ENCODE measurements around the gene SHTN1.

Gene SHTN1

GRCh38 chr10:116970050-116970449, 34.9 kb downstream of the SHTN1 start:
- Histone ChIP-seq H3K9me3 (ENCODE audit: control insufficient read depth, insufficient read depth, low read length) (no peaks in the 10 kb centered on the region), H3K9ac (ENCODE audit: low read depth, low read length) (no peak overlapping the region), H3K4me1 (ENCODE audit: insufficient read depth, low read length) (peaks cover 14% of the 10 kb centered on the region; the same call in 1 of the 2 replicates), H3K36me3 (ENCODE audit: insufficient read depth, low read length) (no peaks in the 10 kb centered on the region; the same call in 1 of the 2 replicates)

- Histone ChIP-seq H3K9ac (ENCODE audit: low read depth, low read length) (no peak overlapping the region), H3K9me3 (ENCODE audit: control insufficient read depth, insufficient read depth, low read length) (no peaks in the 10 kb centered on the region), H3K36me3 (ENCODE audit: insufficient read depth, low read length) (no peaks in the 10 kb centered on the region; the same call in 1 of the 2 replicates), H3K4me1 (ENCODE audit: insufficient read depth, low read length) (no peaks in the 10 kb centered on the region)
These were observed 36.7 kb downstream of the SHTN1 start for GRCh38 chr10:116968331-116968730.

GRCh38 chr10:116961406-116962251, 43.4 kb downstream of the SHTN1 start:
- H3K9me3 ChIP-seq (ENCODE audit: control insufficient read depth, insufficient read depth, low read length): no peaks in the 10 kb centered on the region
- no peaks in the 10 kb centered on the region for H3K4me1 ChIP-seq (ENCODE audit: insufficient read depth, low read length)
- H3K9ac ChIP-seq (ENCODE audit: low read depth, low read length): no peak overlapping the region
- H3K36me3 ChIP-seq (ENCODE audit: insufficient read depth, low read length): no peaks in the 10 kb centered on the region

GRCh38 chr10:116960066-116960776, 44.8 kb downstream of the SHTN1 start:
- Histone ChIP-seq H3K4me1 (ENCODE audit: insufficient read depth, low read length) (no peaks in the 10 kb centered on the region), H3K36me3 (ENCODE audit: insufficient read depth, low read length) (no peaks in the 10 kb centered on the region), H3K9ac (ENCODE audit: low read depth, low read length) (no peak overlapping the region), H3K9me3 (ENCODE audit: control insufficient read depth, insufficient read depth, low read length) (no peaks in the 10 kb centered on the region)

- H3K9me3 ChIP-seq (ENCODE audit: control insufficient read depth, insufficient read depth, low read length): no peaks in the 10 kb centered on the region
- peaks cover 11% of the 10 kb centered on the region; the same call in 1 of the 2 replicates for H3K4me1 ChIP-seq (ENCODE audit: insufficient read depth, low read length)
- peaks cover 4% of the 10 kb centered on the region; the same call in 1 of the 2 replicates for H3K36me3 ChIP-seq (ENCODE audit: insufficient read depth, low read length)
- no peak overlapping the region for H3K9ac ChIP-seq (ENCODE audit: low read depth, low read length)
These were observed 52.3 kb downstream of the SHTN1 start for GRCh38 chr10:116952729-116953128.

- H3K9ac ChIP-seq (ENCODE audit: low read depth, low read length): no peak overlapping the region
- no peaks in the 10 kb centered on the region for H3K9me3 ChIP-seq (ENCODE audit: control insufficient read depth, insufficient read depth, low read length)
- H3K36me3 ChIP-seq (ENCODE audit: insufficient read depth, low read length): peaks cover 4% of the 10 kb centered on the region; the same call in 1 of the 2 replicates
- H3K4me1 ChIP-seq (ENCODE audit: insufficient read depth, low read length): peaks cover 20% of the 10 kb centered on the region
These were observed 56.5 kb downstream of the SHTN1 start for GRCh38 chr10:116948530-116948870.

GRCh38 chr10:116947841-116948529, 57.0 kb downstream of the SHTN1 start:
- H3K9me3 ChIP-seq (ENCODE audit: control insufficient read depth, insufficient read depth, low read length): no peaks in the 10 kb centered on the region
- peak overlapping the region; percentile 4; the same call in 1 of the 2 replicates for H3K9ac ChIP-seq (ENCODE audit: low read depth, low read length)
- H3K4me1 ChIP-seq (ENCODE audit: insufficient read depth, low read length): peaks cover 20% of the 10 kb centered on the region
- peaks cover 4% of the 10 kb centered on the region; the same call in 1 of the 2 replicates for H3K36me3 ChIP-seq (ENCODE audit: insufficient read depth, low read length)

- H3K9me3 ChIP-seq (ENCODE audit: control insufficient read depth, insufficient read depth, low read length): no peaks in the 10 kb centered on the region
- H3K4me1 ChIP-seq (ENCODE audit: insufficient read depth, low read length): peaks cover 20% of the 10 kb centered on the region
- no peaks in the 10 kb centered on the region for H3K36me3 ChIP-seq (ENCODE audit: insufficient read depth, low read length)
- no peak overlapping the region for H3K9ac ChIP-seq (ENCODE audit: low read depth, low read length)
These were observed 60.1 kb downstream of the SHTN1 start for GRCh38 chr10:116944911-116945310.

GRCh38 chr10:116931806-116932205, 73.2 kb downstream of the SHTN1 start:
- Histone ChIP-seq H3K4me1 (ENCODE audit: insufficient read depth, low read length) (no peaks in the 10 kb centered on the region), H3K36me3 (ENCODE audit: insufficient read depth, low read length) (peaks cover 3% of the 10 kb centered on the region), H3K9me3 (ENCODE audit: control insufficient read depth, insufficient read depth, low read length) (no peaks in the 10 kb centered on the region), H3K9ac (ENCODE audit: low read depth, low read length) (no peak overlapping the region)

GRCh38 chr10:116926426-116926825, 78.6 kb downstream of the SHTN1 start:
- no peaks in the 10 kb centered on the region for H3K4me1 ChIP-seq (ENCODE audit: insufficient read depth, low read length)

GRCh38 chr10:116925056-116925455, 79.9 kb downstream of the SHTN1 start:
- no peaks in the 10 kb centered on the region for H3K4me1 ChIP-seq (ENCODE audit: insufficient read depth, low read length)
- no peaks in the 10 kb centered on the region for H3K9me3 ChIP-seq (ENCODE audit: control insufficient read depth, insufficient read depth, low read length)
- H3K36me3 ChIP-seq (ENCODE audit: insufficient read depth, low read length): peaks cover 3% of the 10 kb centered on the region
- H3K9ac ChIP-seq (ENCODE audit: low read depth, low read length): no peak overlapping the region

More at GRCh38 chr10:116926426-116926825, 78.6 kb downstream of the SHTN1 start:
- Histone ChIP-seq H3K9me3 (ENCODE audit: control insufficient read depth, insufficient read depth, low read length) (no peaks in the 10 kb centered on the region), H3K36me3 (ENCODE audit: insufficient read depth, low read length) (peaks cover 3% of the 10 kb centered on the region), H3K9ac (ENCODE audit: low read depth, low read length) (no peak overlapping the region)

GRCh38 chr10:116919706-116920105, 85.3 kb downstream of the SHTN1 start:
- no peaks in the 10 kb centered on the region for H3K9me3 ChIP-seq (ENCODE audit: control insufficient read depth, insufficient read depth, low read length)
- H3K36me3 ChIP-seq (ENCODE audit: insufficient read depth, low read length): peaks cover under 1% of the 10 kb centered on the region
- no peaks in the 10 kb centered on the region for H3K4me1 ChIP-seq (ENCODE audit: insufficient read depth, low read length)
- H3K9ac ChIP-seq (ENCODE audit: low read depth, low read length): no peak overlapping the region

- Histone ChIP-seq H3K9ac (ENCODE audit: low read depth, low read length) (no peak overlapping the region), H3K9me3 (ENCODE audit: control insufficient read depth, insufficient read depth, low read length) (no peaks in the 10 kb centered on the region), H3K36me3 (ENCODE audit: insufficient read depth, low read length) (peaks cover 4% of the 10 kb centered on the region), H3K4me1 (ENCODE audit: insufficient read depth, low read length) (no peaks in the 10 kb centered on the region)
These were observed 85.8 kb downstream of the SHTN1 start for GRCh38 chr10:116919164-116919563.

GRCh38 chr10:116918583-116918982, 86.4 kb downstream of the SHTN1 start:
- Histone ChIP-seq H3K9ac (ENCODE audit: low read depth, low read length) (no peak overlapping the region), H3K36me3 (ENCODE audit: insufficient read depth, low read length) (peaks cover 8% of the 10 kb centered on the region), H3K9me3 (ENCODE audit: control insufficient read depth, insufficient read depth, low read length) (no peaks in the 10 kb centered on the region), H3K4me1 (ENCODE audit: insufficient read depth, low read length) (no peaks in the 10 kb centered on the region)

Measured in ES-I3 (cell line).